Brain microvascular endothelial cell (primary cell): ENCODE measurements around the gene ACTL8.

Source experiments
- DNase-seq: peaks from one replicate; pipeline ENCODE4 v3.0.0-alpha.2; 2020
- H3K27ac ChIP-seq: fragments of 250-450 bp; sonication (Bioruptor Pico); 2 replicates; pipeline ENCODE4 v1.5.1; 2020; ENCODE audit warnings: mild to moderate bottlenecking, moderate library complexity
- H3K27me3 ChIP-seq: fragments of 250-450 bp; sonication (Bioruptor Pico); replicated peaks from 2 replicates; pipeline ENCODE4 v1.5.1; 2020; ENCODE audit warnings: mild to moderate bottlenecking
- H3K36me3 ChIP-seq: fragments of 250-450 bp; sonication (Bioruptor Pico); replicated peaks from 2 replicates; pipeline ENCODE4 v1.5.1; 2020; ENCODE audit warnings: mild to moderate bottlenecking
- H3K4me3 ChIP-seq: 2 replicates; pipeline ENCODE4 v1.5.1; 2011; ENCODE audit warnings: low read depth, mild to moderate bottlenecking, control low read depth, low read length, moderate library complexity
- in situ Hi-C: cut with HindIII; loops from 2 replicates; pipeline ENCODE4 v1.10.0; 2017; ENCODE audit warnings: low sequenced_read_pairs, low pct_ligation_motif_present
- TF ChIP-seq, protein P1 (sequence below): IDR thresholded peaks from 2 replicates; pipeline ENCODE4 v1.5.1; 2011; ENCODE audit warnings: low read depth, mild to moderate bottlenecking, moderate library complexity, low read length, control low read depth, inconsistent platforms; ENCODE audit errors: missing control alignments

The ACTL8 gene

GRCh38 chr1:17826165-17826488 lies 71.0 kb downstream of the ACTL8 start:
- peak; percentile 5 for DNase-seq

GRCh38 chr1:17828991-17829390 lies 73.9 kb downstream of the ACTL8 start:
- no peak overlapping the region for H3K4me3 ChIP-seq
- no peaks in the 10 kb centered on the region for H3K27me3 ChIP-seq
- no peak overlapping the region for H3K27ac ChIP-seq
- H3K36me3 ChIP-seq: no peaks in the 10 kb centered on the region
- no peak for DNase-seq
- TF ChIP-seq, protein P1, sequence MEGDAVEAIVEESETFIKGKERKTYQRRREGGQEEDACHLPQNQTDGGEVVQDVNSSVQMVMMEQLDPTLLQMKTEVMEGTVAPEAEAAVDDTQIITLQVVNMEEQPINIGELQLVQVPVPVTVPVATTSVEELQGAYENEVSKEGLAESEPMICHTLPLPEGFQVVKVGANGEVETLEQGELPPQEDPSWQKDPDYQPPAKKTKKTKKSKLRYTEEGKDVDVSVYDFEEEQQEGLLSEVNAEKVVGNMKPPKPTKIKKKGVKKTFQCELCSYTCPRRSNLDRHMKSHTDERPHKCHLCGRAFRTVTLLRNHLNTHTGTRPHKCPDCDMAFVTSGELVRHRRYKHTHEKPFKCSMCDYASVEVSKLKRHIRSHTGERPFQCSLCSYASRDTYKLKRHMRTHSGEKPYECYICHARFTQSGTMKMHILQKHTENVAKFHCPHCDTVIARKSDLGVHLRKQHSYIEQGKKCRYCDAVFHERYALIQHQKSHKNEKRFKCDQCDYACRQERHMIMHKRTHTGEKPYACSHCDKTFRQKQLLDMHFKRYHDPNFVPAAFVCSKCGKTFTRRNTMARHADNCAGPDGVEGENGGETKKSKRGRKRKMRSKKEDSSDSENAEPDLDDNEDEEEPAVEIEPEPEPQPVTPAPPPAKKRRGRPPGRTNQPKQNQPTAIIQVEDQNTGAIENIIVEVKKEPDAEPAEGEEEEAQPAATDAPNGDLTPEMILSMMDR: no peak
- in situ Hi-C loops: no loop called here

More at GRCh38 chr1:17826165-17826488, 71.0 kb downstream of the ACTL8 start:
- Histone ChIP-seq H3K27ac (no peak overlapping the region), H3K27me3 (no peaks in the 10 kb centered on the region), H3K4me3 (no peak overlapping the region), H3K36me3 (no peaks in the 10 kb centered on the region)
- in situ Hi-C loops: no loop called here
- TF ChIP-seq, protein P1: peak; percentile 78

DNA sequence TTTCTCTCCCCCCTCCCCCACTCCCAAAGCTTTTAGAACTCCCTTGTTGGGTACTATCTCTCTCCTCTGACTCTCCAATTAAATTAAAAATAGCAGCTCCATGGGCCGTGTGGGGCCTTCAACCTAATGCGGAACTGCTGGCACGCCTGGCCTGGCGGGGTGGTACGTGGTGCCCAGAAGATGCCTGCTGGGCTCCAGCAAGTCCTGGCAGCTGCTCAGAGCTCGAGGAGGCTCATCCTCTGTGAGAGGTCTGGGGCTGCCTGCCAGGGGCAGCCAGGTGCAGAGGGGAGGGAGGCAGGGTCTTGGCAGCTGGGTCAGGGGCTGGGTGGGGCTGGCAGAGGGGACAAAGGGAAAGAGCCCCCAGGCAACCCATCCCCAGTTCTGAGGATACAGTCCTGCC lies 74.4 kb downstream of the ACTL8 start:
- no peaks in the 10 kb centered on the region for H3K36me3 ChIP-seq
- in situ Hi-C loops: no loop called here
- no peaks in the 10 kb centered on the region for H3K27me3 ChIP-seq
- TF ChIP-seq, protein P1: no peak
- no peak overlapping the region for H3K4me3 ChIP-seq
- H3K27ac ChIP-seq: no peak overlapping the region
- DNase-seq: no peak

- Histone ChIP-seq H3K27me3 (no peaks in the 10 kb centered on the region), H3K27ac (no peak overlapping the region), H3K36me3 (no peaks in the 10 kb centered on the region), H3K4me3 (no peak overlapping the region)
- in situ Hi-C loops: no loop called here
- TF ChIP-seq, protein P1: no peak
- DNase-seq: peak; percentile 48
Observed at GRCh38 chr1:17831597-17831996, 76.5 kb downstream of the ACTL8 start.

GRCh38 chr1:17833661-17834501 lies 78.7 kb downstream of the ACTL8 start:
- TF ChIP-seq, protein P1: no peak
- in situ Hi-C loops: no loop called here
- no peaks in the 10 kb centered on the region for H3K36me3 ChIP-seq
- no peaks in the 10 kb centered on the region for H3K27me3 ChIP-seq
- no peak overlapping the region for H3K4me3 ChIP-seq
- no peak for DNase-seq
- H3K27ac ChIP-seq: no peak overlapping the region

DNA sequence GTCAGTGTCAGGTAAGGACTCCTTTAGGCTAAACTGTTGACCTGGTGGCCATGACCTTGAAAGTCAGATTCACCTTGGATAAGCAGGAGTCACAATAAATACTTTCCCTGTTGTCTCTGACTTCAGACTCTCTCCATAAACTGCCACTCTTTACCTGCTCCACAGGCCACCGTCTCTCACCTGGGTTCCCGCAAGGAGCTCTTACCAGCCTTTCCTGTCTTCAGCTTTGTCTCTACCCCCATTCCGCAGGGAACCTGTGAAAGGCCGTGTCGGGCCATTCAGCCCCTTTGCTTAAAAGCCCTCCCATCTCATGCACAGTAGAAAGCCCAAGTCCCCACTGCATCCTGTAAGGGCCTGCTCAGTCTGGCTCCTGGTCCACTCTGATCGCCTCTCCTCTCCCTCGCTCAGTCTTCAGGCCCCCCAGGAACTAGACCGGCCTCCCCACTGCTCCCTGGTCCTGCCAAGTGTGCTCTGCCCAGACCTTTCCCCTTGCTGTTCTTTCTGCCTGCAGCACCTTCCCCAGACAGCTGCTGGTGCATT lies 79.5 kb downstream of the ACTL8 start:
- Histone ChIP-seq H3K27me3 (no peaks in the 10 kb centered on the region), H3K27ac (no peak overlapping the region), H3K36me3 (no peaks in the 10 kb centered on the region), H3K4me3 (no peak overlapping the region)
- DNase-seq: no peak
- in situ Hi-C loops: no loop called here
- TF ChIP-seq, protein P1: no peak
